Panc1 (cell line): ENCODE results near the gene SIK3. TPM values are rescaled to one million over a fixed set of nuclear protein-coding genes. Genes with fewer than 3 reads are reported as not detected.

Source experiments
- ATAC-seq: fragments of 200-7000 bp; cut with Tn5 transposase; 2 replicates; pipeline ENCODE4 v1.9.1; 2020; ENCODE audit warnings: mild to moderate bottlenecking, moderate library complexity
- BruUV-seq: library from RNA; stranded (reverse); fragments of 400-500 nt; replicated peaks from 2 replicates; lab custom pipeline; 2021; lab: Mats Ljungman, UMichigan
- CTCF ChIA-PET: fragments of 300-600 bp; sonication (Branson Sonifier 250); formaldehyde crosslinking; loops from one replicate; lab custom pipeline; 2022; ENCODE audit warnings: antibody characterized with exemption; lab: Charles Lee
- POLR2A ChIA-PET: fragments of 300-600 bp; sonication (Branson Sonifier 250); formaldehyde crosslinking; loops from one replicate; lab custom pipeline; 2022; ENCODE audit warnings: antibody characterized with exemption; lab: Charles Lee
- DNase-seq: peaks from one replicate; pipeline ENCODE4 v3.0.0-alpha.2; 2010; ENCODE audit warnings: low read depth, low spot score
- H3K27ac ChIP-seq: 2 replicates; pipeline ENCODE4 v1.5.1; 2011; ENCODE audit warnings: mild to moderate bottlenecking, low read length, inconsistent platforms
- H3K27me3 ChIP-seq: fragments of 200-500 bp; sonication (Bioruptor generic); 2 replicates; pipeline ENCODE4 v1.6.0; 2014; ENCODE audit warnings: low read length, inconsistent platforms; ENCODE audit not compliant: control insufficient read depth, insufficient read depth
- H3K36me3 ChIP-seq: fragments of 200-500 bp; sonication (Bioruptor generic); 2 replicates; pipeline ENCODE4 v1.5.1; 2014; ENCODE audit warnings: inconsistent platforms, mild to moderate bottlenecking, low read length, moderate library complexity; ENCODE audit not compliant: control insufficient read depth, insufficient read depth
- H3K4me1 ChIP-seq: 2 replicates; pipeline ENCODE4 v1.5.1; 2011; ENCODE audit warnings: inconsistent platforms, mild to moderate bottlenecking, low read length, moderate library complexity; ENCODE audit not compliant: control insufficient read depth, insufficient read depth
- H3K4me3 ChIP-seq, 2 experiments: 2 replicates each; pipeline ENCODE4 v1.5.1; 2011 to 2012; ENCODE audit warnings: low read depth in 2 of 2, low read length in 2 of 2, mild to moderate bottlenecking in 2 of 2, inconsistent platforms in 1 of 2, moderate library complexity in 1 of 2
- H3K9me3 ChIP-seq: fragments of 200-500 bp; sonication (Bioruptor generic); 2 replicates; pipeline ENCODE4 v1.5.1; 2014; ENCODE audit warnings: low read depth, mild to moderate bottlenecking, inconsistent platforms, low read length, moderate library complexity; ENCODE audit not compliant: control insufficient read depth, insufficient read depth
- SIN3A ChIP-seq: IDR thresholded peaks from 2 replicates; pipeline ENCODE4 v1.6.1; 2012; ENCODE audit warnings: low read depth, mild to moderate bottlenecking, low read length, moderate library complexity, borderline replicate concordance; ENCODE audit not compliant: insufficient read depth
- TCF7L2 ChIP-seq: IDR thresholded peaks from 2 replicates; pipeline ENCODE4 v1.6.1; 2011; ENCODE audit warnings: mild to moderate bottlenecking, low read depth, low read length, inconsistent platforms
- in situ Hi-C: cut with HindIII; loops from 2 replicates; pipeline ENCODE4 v1.10.0; 2016; ENCODE audit warnings: low sequenced_read_pairs, low pct_unique_long_range_greater_than_20kb
- intact Hi-C: fragments of 100-400 bp; cut with micrococcal nuclease; formaldehyde crosslinking; loops from one replicate; pipeline ENCODE4 v1.10.0; 2022; ENCODE audit not compliant: unreplicated experiment
- total RNA-seq: library from RNA; stranded (reverse); gene quantifications from one replicate; pipeline ENCODE4 v1.2.1, GENCODE V29; 2021; ENCODE audit not compliant: unreplicated experiment
- TF ChIP-seq, protein P1 (sequence below): fragments of 450-650 bp; IDR thresholded peaks from 2 replicates; pipeline ENCODE4 v1.5.1; 2017; ENCODE audit warnings: mild to moderate bottlenecking
- TF ChIP-seq, protein P2 (sequence below), 2 experiments: IDR thresholded peaks; 2 replicates each; pipeline ENCODE4 v1.6.1; 2011 to 2012; ENCODE audit warnings: low read depth in 2 of 2, control low read depth in 1 of 2, low read length in 1 of 2, mild to moderate bottlenecking in 1 of 2, moderate library complexity in 1 of 2; ENCODE audit not compliant: insufficient read depth in 1 of 2

The SIK3 gene
- total RNA-seq, 1 experiment from 2014 or later: 39.7 TPM

DNA sequence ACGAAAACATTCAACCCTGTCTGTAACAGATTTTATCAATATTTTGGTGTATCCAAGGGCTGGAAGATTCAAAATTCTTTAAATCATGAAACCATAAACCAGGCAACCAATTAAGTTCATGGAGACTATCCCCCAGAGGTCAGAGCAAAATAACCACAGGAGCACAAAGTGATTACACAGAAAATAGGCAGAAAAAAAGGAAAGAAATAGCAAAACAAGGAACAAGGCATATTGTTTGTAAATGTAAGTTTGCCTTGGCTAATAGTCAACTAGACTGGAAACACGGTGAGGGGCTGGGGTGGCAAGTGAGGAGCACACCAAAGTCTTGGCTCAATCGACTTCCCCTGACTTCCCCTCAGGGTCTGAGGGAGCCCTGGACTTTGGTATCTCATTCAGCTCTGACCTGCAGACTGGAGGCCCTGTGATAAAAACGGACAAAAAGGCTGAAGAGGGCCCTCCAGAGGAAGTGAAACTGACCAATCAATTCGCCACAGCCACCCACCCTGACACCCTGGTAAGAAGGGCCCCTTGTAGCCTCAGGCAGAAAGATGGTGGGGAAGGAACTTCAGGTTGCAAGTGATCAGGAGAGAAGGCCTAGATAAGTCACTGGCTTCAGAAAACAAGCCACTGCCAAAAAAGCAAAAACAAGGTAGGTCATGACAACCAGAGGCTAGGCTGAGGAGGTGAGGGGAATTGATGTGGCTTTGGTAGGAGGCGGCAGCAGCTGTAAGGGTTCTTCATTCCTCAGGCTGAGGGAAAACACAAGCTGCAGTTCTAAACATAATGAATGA, 1.8 kb downstream of the SIK3 start:
- intact Hi-C loops (no loop called here), in situ Hi-C loops (no loop called here)
- peak overlapping the region; percentile 61 to 93 for H3K4me3 ChIP-seq
- H3K9me3 ChIP-seq: no peaks in the 10 kb centered on the region
- TSS peak; percentile 75 for BruUV-seq
- ChIA-PET POLR2A (interaction anchor here (0.6 to 1.9 kb wide), 3 partner anchors 19 to 209 kb away, joined by 5 to 9 read pairs (median 6); no protein-coding TSS in a partner anchor), CTCF (no interaction called here)
- peak overlapping the region; percentile 76 for H3K27ac ChIP-seq
- H3K27me3 ChIP-seq: no peaks in the 10 kb centered on the region
- 0 out of 2 replicates have a peak, but pooled peaks have one; percentile 6 for ATAC-seq
- no peaks in the 10 kb centered on the region for H3K36me3 ChIP-seq
- TF ChIP-seq, protein P1, sequence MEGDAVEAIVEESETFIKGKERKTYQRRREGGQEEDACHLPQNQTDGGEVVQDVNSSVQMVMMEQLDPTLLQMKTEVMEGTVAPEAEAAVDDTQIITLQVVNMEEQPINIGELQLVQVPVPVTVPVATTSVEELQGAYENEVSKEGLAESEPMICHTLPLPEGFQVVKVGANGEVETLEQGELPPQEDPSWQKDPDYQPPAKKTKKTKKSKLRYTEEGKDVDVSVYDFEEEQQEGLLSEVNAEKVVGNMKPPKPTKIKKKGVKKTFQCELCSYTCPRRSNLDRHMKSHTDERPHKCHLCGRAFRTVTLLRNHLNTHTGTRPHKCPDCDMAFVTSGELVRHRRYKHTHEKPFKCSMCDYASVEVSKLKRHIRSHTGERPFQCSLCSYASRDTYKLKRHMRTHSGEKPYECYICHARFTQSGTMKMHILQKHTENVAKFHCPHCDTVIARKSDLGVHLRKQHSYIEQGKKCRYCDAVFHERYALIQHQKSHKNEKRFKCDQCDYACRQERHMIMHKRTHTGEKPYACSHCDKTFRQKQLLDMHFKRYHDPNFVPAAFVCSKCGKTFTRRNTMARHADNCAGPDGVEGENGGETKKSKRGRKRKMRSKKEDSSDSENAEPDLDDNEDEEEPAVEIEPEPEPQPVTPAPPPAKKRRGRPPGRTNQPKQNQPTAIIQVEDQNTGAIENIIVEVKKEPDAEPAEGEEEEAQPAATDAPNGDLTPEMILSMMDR: peak; percentile 38
- TF ChIP-seq SIN3A: no peak
- DNase-seq: no peak
- H3K4me1 ChIP-seq: peaks cover 33% of the 10 kb centered on the region

DNA sequence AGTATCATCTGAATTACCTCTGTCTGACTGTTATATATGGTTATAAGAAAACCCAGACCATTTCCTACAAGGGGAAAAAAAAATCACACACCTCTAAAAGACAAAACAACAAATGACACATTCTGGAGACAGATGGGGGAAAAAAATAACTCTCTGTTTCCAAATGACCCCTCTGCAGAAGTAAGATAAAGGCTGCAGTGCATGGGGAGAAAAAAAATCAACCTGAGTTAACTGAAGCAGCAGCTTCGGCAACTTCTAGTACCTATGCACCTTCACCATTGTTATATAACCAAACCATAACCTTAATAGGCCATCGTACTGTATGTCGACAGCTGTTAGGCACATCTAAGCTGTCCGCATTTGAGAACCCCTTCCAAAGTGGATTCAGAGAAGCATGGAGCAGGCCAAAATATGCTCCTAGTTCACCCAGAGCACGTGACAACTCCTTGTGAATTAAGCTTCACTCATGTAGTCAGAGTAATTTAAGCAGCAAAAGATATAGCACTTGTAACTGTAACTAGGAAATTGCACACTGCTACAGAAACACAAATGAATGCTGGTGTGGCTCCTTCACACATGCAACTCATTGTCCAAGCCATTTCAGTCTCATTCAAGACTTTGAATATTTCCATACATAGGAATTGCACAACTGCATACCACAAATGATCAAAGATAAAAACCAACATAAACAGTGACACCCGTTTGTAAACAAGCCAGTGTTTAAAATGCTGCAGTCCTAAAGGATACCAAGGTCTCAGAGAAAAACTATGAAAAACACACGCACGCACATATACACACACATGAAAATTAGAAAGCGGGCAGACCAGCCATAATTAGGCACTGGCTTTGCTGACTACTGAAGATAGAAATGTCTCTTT, 2.7 kb downstream of the SIK3 start:
- POLR2A ChIA-PET: interaction anchor here (0.5 to 0.7 kb wide), 4 partner anchors 10 to 71 kb away, joined by 3 to 6 read pairs (median 4); no protein-coding TSS in a partner anchor
- in situ Hi-C loops (no loop called here), intact Hi-C loops (no loop called here)

More for the DNA sequence above, 2.7 kb downstream of the SIK3 start:
- no peaks in the 10 kb centered on the region for H3K36me3 ChIP-seq
- TF ChIP-seq, protein P1: no peak
- TF ChIP-seq, protein P2, sequence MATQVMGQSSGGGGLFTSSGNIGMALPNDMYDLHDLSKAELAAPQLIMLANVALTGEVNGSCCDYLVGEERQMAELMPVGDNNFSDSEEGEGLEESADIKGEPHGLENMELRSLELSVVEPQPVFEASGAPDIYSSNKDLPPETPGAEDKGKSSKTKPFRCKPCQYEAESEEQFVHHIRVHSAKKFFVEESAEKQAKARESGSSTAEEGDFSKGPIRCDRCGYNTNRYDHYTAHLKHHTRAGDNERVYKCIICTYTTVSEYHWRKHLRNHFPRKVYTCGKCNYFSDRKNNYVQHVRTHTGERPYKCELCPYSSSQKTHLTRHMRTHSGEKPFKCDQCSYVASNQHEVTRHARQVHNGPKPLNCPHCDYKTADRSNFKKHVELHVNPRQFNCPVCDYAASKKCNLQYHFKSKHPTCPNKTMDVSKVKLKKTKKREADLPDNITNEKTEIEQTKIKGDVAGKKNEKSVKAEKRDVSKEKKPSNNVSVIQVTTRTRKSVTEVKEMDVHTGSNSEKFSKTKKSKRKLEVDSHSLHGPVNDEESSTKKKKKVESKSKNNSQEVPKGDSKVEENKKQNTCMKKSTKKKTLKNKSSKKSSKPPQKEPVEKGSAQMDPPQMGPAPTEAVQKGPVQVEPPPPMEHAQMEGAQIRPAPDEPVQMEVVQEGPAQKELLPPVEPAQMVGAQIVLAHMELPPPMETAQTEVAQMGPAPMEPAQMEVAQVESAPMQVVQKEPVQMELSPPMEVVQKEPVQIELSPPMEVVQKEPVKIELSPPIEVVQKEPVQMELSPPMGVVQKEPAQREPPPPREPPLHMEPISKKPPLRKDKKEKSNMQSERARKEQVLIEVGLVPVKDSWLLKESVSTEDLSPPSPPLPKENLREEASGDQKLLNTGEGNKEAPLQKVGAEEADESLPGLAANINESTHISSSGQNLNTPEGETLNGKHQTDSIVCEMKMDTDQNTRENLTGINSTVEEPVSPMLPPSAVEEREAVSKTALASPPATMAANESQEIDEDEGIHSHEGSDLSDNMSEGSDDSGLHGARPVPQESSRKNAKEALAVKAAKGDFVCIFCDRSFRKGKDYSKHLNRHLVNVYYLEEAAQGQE (IDR thresholded peaks at IDR 0.05; ENCODE audit: insufficient read depth in 1 of 2, low read depth in 2 of 2, low read length in 1 of 2): no peak
- TF ChIP-seq TCF7L2: no peak
- H3K27me3 ChIP-seq: no peaks in the 10 kb centered on the region
- CTCF ChIA-PET: no interaction called here
- H3K4me1 ChIP-seq: peaks cover 33% of the 10 kb centered on the region
- peak overlapping the region; percentile 76 for H3K27ac ChIP-seq
- no TSS peak for BruUV-seq
- no peak for DNase-seq
- peak overlapping the region; percentile 61 to 93; a peak in 3 of 4 replicates for H3K4me3 ChIP-seq
- no peaks in the 10 kb centered on the region for H3K9me3 ChIP-seq
- ATAC-seq: no peak
